Mucosa of rectum (tissue), 2 donors: Measurements from ENCODE around the gene RFNG.
A peak's percentile ranks its signal among the peaks of the same experiment; 100 is the strongest.

Source experiments
- H3K27ac ChIP-seq, 2 donors: one replicate each; pipeline ENCODE4 v1.7.0; 2013; ENCODE audit warnings: inconsistent platforms in 2 of 2, low read depth in 2 of 2, low read length in 2 of 2
- H3K27me3 ChIP-seq, 2 donors: one replicate each; pipeline ENCODE4 v1.7.0; 2013; ENCODE audit warnings: low read length in 2 of 2; ENCODE audit not compliant: control insufficient read depth in 2 of 2, insufficient read depth in 2 of 2
- H3K36me3 ChIP-seq, 2 donors: one replicate each; pipeline ENCODE4 v1.7.0; 2013; ENCODE audit warnings: low read length in 2 of 2; ENCODE audit not compliant: control insufficient read depth in 2 of 2, insufficient read depth in 2 of 2
- H3K4me1 ChIP-seq, 2 donors: one replicate each; pipeline ENCODE4 v1.7.0; 2013; ENCODE audit warnings: low read length in 2 of 2, mild to moderate bottlenecking in 1 of 2; ENCODE audit not compliant: control insufficient read depth in 2 of 2, insufficient read depth in 2 of 2
- H3K4me3 ChIP-seq, 2 donors: one replicate each; pipeline ENCODE4 v1.7.0; 2013; ENCODE audit warnings: low read length in 2 of 2
- H3K9ac ChIP-seq, 2 donors: one replicate each; pipeline ENCODE4 v1.7.0; 2013; ENCODE audit warnings: low read length in 2 of 2, low read depth in 1 of 2, mild to moderate bottlenecking in 1 of 2
- H3K9me3 ChIP-seq, 2 donors: one replicate each; pipeline ENCODE4 v1.7.0; 2013; ENCODE audit warnings: low read length in 2 of 2; ENCODE audit not compliant: control insufficient read depth in 2 of 2
- donor health status: healthy.
- donor health status: Normal muscosa, but diverticular disease.

RFNG gene

DNA sequence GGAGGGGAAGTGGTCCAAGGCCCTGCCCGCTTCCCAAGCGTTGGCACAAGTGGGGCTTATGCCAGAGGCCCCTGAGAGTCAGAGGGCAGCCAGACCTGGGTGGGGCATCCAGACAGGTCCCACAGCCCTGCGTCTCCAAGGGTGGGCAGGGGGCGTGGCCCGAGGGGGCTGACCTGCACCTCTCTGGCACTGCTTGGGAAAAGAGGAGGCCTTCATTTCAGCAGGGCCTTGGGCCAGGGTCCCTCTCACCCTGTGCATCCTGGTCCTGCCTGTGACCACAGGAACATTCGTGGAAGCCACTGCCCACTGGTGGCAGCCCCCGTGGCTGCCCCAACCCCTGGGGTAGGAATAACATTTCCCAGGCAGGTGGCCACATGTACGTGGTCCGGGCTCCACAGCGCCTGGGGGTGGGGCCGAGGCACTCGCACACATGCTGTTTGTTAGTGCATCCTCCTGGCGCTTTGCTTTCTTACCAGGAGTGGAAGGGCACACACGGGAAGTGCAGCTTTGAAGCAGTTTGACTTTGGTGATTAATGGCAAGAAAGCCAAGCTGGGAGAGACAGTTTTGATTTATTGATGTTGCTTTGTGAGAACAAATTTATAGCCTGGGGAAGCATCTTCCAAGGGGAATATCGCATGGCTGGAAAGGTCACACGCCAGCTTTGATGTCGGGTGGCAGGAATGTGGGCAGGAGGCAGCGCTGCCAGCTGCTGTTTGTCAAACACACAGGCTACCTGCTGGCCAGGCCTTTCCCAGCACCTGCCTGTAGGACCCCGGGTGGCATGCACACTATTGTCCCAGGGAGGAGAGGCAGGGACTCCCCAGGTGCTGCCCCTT lies 33.2 kb downstream of the RFNG start:
- Histone ChIP-seq H3K9ac (no peak overlapping the region), H3K9me3 (no peaks in the 10 kb centered on the region), H3K27me3 (no peaks in the 10 kb centered on the region), H3K4me1 (peaks cover 14 to 16% of the 10 kb centered on the region in 2 donors), H3K4me3 (no peak overlapping the region), H3K36me3 (peaks cover 0 to 3% of the 10 kb centered on the region in 2 donors), H3K27ac (no peak overlapping the region)

DNA sequence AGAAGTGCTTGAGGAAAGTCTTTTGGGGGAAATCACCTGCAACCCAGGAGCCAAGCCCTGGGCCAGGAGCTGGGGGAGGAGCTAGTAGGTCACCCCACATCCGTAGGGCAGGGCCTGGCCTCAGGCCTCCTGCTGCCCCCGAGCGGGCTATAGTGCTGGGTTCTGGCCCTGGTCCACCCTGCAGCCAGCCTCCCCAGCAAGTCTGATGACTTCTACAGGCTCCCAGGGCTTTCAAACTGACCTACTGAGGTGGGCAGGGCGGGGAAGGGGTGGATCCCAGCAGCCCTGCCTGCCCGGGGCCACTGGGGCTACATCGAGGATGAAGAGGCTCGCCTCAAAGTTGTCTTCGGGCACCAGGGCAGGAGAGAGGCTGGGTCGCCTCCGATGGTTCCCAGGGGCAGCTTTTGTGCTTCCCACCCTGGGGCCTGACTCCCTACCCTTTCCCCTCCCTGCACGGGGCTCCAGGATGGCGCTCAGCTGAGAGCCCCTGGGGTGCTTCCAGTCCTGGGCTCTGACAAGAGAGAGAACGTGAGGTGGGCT lies 33.9 kb downstream of the RFNG start:
- no peak overlapping the region for H3K27ac ChIP-seq
- peaks cover 14 to 16% of the 10 kb centered on the region in 2 donors for H3K4me1 ChIP-seq
- no peak overlapping the region for H3K9ac ChIP-seq
- peaks cover 0 to 3% of the 10 kb centered on the region in 2 donors for H3K36me3 ChIP-seq
- H3K27me3 ChIP-seq = no peaks in the 10 kb centered on the region
- no peaks in the 10 kb centered on the region for H3K9me3 ChIP-seq
- H3K4me3 ChIP-seq = no peak overlapping the region

DNA sequence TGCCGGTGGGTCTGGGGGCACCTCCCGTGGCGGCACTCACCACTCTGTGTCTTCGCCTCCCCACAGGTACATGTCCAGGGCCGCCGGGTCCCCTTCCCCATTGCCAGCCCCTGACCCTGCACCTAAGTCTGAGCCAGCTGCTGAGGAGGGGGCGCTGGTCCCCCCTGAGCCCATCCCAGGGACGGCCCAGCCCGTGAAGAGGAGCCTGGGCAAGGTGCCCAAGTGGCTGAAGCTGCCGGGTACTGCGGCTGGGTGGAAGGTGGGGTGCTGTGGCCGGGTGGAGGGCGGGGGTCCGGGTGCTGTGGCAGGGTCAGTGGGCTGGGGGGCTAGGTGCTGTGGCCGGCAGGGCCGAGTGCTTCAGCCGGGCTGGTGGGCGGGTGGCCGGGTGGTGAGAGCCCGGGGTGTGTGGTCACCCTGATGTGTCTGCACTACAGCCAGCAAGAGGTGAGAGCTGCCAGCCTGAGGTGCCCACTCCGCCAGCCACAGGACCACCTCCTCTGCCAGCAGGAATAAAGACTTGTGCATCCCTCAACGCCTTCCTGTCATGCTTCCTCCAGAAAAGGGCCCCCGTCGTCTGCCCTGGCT lies 34.6 kb downstream of the RFNG start:
- peaks cover 0 to 3% of the 10 kb centered on the region in 2 donors for H3K36me3 ChIP-seq
- H3K9ac ChIP-seq = no peak overlapping the region
- H3K27ac ChIP-seq = no peak overlapping the region
- H3K4me3 ChIP-seq = no peak overlapping the region
- no peaks in the 10 kb centered on the region for H3K9me3 ChIP-seq
- no peaks in the 10 kb centered on the region for H3K27me3 ChIP-seq
- peaks cover 10 to 11% of the 10 kb centered on the region in 2 donors for H3K4me1 ChIP-seq

DNA sequence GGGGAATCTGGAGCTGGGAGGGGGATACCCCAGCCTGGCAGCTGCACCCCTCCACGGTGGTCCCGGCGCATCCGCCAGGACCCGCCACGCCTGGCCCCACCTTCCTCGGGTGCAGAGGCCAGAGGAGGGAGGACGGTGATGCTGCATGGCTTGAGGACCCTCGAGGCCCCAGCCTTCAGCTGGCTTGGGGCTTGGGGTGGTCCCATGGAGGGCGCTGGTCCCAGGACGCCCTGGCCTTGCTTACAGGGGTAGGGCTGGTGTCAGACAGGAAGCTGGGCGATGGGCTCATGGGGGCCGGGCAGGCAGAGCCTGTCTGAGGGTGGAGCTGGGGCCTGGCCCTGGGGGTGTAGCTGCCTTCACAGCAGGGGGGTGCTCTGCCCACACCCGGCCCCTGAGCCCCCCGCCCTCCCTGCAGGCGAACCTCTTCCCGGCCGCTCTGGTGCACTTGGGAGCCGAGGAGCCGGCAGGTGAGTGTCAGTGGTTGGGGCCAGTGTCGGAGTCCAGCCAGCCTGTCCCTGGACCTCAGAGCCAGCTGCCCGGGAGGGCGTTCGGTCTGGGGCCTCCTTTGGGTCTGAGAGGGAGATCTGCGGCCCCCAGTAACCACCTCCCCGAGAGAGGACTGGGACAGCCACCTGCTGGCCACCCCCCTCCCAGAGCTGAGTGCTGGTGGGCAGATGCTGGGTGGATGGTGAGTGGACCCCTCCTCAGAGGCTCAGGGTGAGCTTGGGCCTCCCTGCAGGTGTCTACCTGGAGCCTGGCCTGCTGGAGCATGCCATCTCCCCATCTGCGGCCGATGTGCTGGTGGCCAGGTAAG lies 35.3 kb downstream of the RFNG start:
- Histone ChIP-seq H3K4me1 (peaks cover 3 to 5% of the 10 kb centered on the region in 2 donors), H3K9me3 (no peaks in the 10 kb centered on the region), H3K9ac (no peak overlapping the region), H3K27me3 (no peaks in the 10 kb centered on the region), H3K27ac (no peak overlapping the region), H3K4me3 (no peak overlapping the region), H3K36me3 (peaks cover 0 to 3% of the 10 kb centered on the region in 2 donors)

DNA sequence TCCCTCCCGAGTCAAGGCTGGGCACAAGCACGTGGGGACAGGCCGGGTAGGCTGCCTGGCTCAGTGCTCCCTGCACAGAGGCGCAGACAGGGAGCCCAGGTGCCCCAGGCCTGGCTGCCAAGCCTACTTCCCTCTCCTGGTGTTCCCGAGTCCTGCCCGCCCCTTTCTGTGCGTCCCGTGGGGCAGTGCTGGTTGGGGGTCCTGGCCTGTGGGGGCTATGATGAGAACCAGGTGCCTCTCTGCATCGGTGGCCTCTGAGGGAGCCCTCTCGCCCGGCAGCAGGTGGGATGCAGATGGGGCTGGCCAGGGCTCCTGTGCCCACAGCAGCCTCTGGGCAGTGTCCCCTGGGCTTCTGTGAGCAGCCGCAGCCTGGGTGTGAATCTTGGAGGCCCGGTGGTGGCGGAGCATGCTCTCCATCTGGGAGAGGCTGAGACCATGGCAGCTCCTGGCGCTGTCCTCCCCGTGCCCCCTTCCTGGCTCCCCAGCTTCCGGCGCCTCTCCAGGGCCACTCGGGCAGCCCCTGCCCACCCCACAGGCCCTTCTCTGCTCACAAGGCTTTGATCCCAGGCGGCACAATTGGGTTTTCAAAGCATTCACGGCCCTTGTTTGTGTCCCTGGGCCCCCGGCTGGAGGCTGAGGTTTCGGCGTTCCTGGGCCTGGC lies 36.2 kb downstream of the RFNG start:
- no peak overlapping the region for H3K4me3 ChIP-seq
- H3K27me3 ChIP-seq = no peaks in the 10 kb centered on the region
- no peak overlapping the region for H3K9ac ChIP-seq
- no peaks in the 10 kb centered on the region for H3K9me3 ChIP-seq
- H3K36me3 ChIP-seq = peaks cover 0 to 3% of the 10 kb centered on the region in 2 donors
- no peaks in the 10 kb centered on the region for H3K4me1 ChIP-seq
- no peak overlapping the region for H3K27ac ChIP-seq

DNA sequence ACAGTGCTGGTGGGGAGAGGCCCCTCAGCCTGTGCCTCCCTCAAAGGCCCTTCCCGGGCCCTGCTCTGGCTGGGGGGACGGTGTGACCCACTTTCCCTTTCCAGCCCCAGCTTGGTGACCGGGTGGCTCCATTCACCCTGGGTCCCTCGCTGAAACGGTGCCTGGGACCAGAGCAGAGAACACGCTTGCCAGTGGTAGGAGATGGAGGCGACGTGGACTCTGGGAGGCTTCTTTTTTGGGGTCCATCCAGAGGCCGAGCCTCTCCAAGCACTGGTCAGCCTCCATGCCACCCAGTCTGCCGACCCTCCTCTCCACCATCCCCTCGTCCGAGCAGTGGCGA lies 36.7 kb downstream of the RFNG start:
- no peaks in the 10 kb centered on the region for H3K4me1 ChIP-seq
- H3K9me3 ChIP-seq = no peaks in the 10 kb centered on the region
- H3K4me3 ChIP-seq = no peak overlapping the region
- no peaks in the 10 kb centered on the region for H3K27me3 ChIP-seq
- no peak overlapping the region for H3K9ac ChIP-seq
- no peak overlapping the region for H3K27ac ChIP-seq
- peaks cover 0 to 3% of the 10 kb centered on the region in 2 donors for H3K36me3 ChIP-seq

DNA sequence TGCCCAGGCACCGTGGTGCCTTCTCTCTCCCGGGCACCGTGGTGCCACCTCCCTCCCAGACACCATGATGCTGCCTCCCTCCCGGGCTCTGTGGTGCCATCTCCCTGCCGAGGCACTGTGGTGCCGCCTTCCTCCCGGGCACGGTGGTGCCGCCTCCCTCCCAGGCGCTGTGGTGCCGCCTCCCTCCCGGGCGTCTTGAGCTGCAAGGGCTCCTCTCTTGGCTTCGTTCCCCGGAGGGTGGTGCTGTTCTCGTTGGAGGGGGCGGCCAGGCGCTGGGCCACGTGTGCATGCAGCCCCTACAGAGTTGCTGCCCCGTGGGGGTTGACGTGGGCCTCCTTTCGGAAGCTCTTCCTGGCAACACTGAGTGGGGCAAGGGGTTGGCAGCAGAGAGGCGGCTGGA lies 37.2 kb downstream of the RFNG start:
- Histone ChIP-seq H3K4me1 (no peaks in the 10 kb centered on the region), H3K27ac (no peak overlapping the region), H3K4me3 (no peak overlapping the region), H3K9me3 (no peaks in the 10 kb centered on the region), H3K36me3 (peaks cover 0 to 3% of the 10 kb centered on the region in 2 donors), H3K27me3 (no peaks in the 10 kb centered on the region), H3K9ac (no peak overlapping the region)

DNA sequence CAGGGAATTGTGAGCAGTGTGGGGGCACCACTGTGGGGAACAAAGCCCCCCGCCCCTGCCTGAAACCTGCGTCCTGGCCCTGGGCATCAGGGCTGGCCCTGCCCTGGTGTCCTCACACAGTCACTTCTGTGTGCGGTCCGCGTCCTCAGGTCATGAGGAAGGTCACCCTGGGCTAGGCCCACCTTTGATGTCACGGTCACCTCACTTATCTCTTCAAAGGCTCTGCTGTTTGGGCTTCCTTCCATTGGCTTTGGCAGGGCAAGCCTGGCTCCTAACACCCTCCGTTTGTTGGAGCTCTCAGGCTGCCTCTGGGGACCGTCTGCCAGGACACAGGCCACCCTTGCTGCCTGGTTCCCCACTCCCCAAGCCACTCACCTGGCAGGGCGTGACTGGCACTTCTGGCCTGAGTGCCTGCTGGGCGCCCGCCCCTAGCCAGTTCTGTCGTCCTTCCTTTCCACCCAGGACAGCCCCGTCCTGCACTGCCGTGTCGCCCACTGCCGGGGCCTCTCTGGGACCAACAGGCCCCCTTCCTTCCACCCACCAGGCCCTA lies 37.8 kb downstream of the RFNG start:
- Histone ChIP-seq H3K4me3 (no peak overlapping the region), H3K27me3 (no peaks in the 10 kb centered on the region), H3K9ac (no peak overlapping the region), H3K4me1 (no peaks in the 10 kb centered on the region), H3K9me3 (no peaks in the 10 kb centered on the region), H3K27ac (no peak overlapping the region), H3K36me3 (peaks cover 0 to 3% of the 10 kb centered on the region in 2 donors)

DNA sequence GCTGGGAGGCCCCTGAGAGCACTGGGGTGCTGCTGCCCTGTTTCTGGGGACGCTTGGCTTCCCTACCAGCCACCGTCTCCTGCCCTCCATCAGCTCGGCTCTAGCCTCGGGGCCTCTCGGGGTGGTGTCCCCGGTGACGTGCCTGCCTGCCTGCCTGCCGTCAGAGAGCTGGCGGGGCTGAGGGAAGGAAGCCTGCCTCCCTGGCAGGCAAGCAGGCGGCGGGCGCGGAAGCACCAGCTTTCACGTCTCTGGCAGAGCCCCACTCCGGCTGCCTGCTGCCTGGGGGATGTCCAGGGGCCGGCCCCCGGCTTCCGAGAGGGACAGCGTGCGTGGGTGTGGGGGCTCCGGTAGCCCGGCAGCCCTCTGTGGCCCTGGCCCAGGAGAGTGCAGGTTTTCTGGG lies 38.3 kb downstream of the RFNG start:
- Histone ChIP-seq H3K27ac (peak overlapping the region in 1 of 2 donors; percentile 38), H3K4me3 (no peak overlapping the region), H3K9ac (no peak overlapping the region), H3K27me3 (no peaks in the 10 kb centered on the region), H3K9me3 (no peaks in the 10 kb centered on the region), H3K4me1 (no peaks in the 10 kb centered on the region), H3K36me3 (peaks cover 0 to under 1% of the 10 kb centered on the region in 2 donors)
